HG02798 (cell line): ENCODE results near the gene MVB12B.
"Not testable (repeated sequence)": the region's sequence is repeated elsewhere in the genome, so short reads cannot be mapped to it uniquely, and the experiment has no call there.

Experiments
- ATAC-seq: cut with Tn5 transposase; IDR thresholded peaks from one replicate; pipeline ENCODE4 v1.9.1; 2021; ENCODE audit warnings: mild to moderate bottlenecking; ENCODE audit not compliant: unreplicated experiment, poor library complexity

MVB12B gene

GRCh38 chr9:126326228-126327005, at the start of gene MVB12B:
TSS of gene MVB12B (plus strand) at chr9:126326829. CDS start at chr9:126326930, 101 bp downstream.
- no peak for ATAC-seq

- no peak for ATAC-seq
Measured at GRCh38 chr9:126283799-126284465, 42.7 kb upstream of the MVB12B start.

GRCh38 chr9:126285652-126286051, 41.0 kb upstream of the MVB12B start:
- ATAC-seq, result not testable (repeated sequence)

GRCh38 chr9:126287166-126287866, 39.3 kb upstream of the MVB12B start:
- ATAC-seq, result no peak

- ATAC-seq, result no peak
Measured at GRCh38 chr9:126290871-126291270, 35.8 kb upstream of the MVB12B start.

- ATAC-seq, result no peak
Measured at GRCh38 chr9:126291925-126292324, 34.7 kb upstream of the MVB12B start.

GRCh38 chr9:126292736-126293521, 33.7 kb upstream of the MVB12B start:
- ATAC-seq, result no peak

- ATAC-seq, result no peak
Measured at GRCh38 chr9:126293522-126293889, 33.1 kb upstream of the MVB12B start.

- no peak for ATAC-seq
Measured at GRCh38 chr9:126294331-126295081, 32.1 kb upstream of the MVB12B start.

GRCh38 chr9:126295082-126295477, 31.5 kb upstream of the MVB12B start:
- ATAC-seq, result no peak

GRCh38 chr9:126295516-126295915, 31.1 kb upstream of the MVB12B start:
- no peak for ATAC-seq

GRCh38 chr9:126295936-126296600, 30.6 kb upstream of the MVB12B start:
- ATAC-seq, result no peak

GRCh38 chr9:126296687-126297086, 29.9 kb upstream of the MVB12B start:
- ATAC-seq, result no peak

- ATAC-seq, result no peak
Measured at GRCh38 chr9:126297661-126298060, 29.0 kb upstream of the MVB12B start.

- ATAC-seq, result no peak
Measured at GRCh38 chr9:126298063-126298801, 28.4 kb upstream of the MVB12B start.

- ATAC-seq, result no peak
Measured at GRCh38 chr9:126299706-126300276, 26.8 kb upstream of the MVB12B start.

- no peak for ATAC-seq
Measured at GRCh38 chr9:126301196-126301595, 25.4 kb upstream of the MVB12B start.

GRCh38 chr9:126301985-126302603, 24.5 kb upstream of the MVB12B start:
- ATAC-seq, result no peak
